ENCODE measurements around the gene TMEM131L.

TMEM131L gene

GRCh38 chr4:153534792-153535629 lies 68.9 kb downstream of the TMEM131L start:
- Histone ChIP-seq H3K36me3 (ENCODE audit: control insufficient read depth, insufficient read depth, low read length) (no peaks in the 10 kb centered on the region), H2AK5ac (ENCODE audit: low read length) (no peak overlapping the region), H2BK120ac (ENCODE audit: low read depth, low read length) (no peak overlapping the region), H3K23ac (ENCODE audit: low read length) (no peak overlapping the region), H3K56ac (ENCODE audit: low read length) (no peak overlapping the region), H3K9ac (ENCODE audit: low read length) (no peak overlapping the region), H4K5ac (ENCODE audit: low read length) (no peak overlapping the region), H3K4me1 (ENCODE audit: control insufficient read depth, low read depth, low read length) (peaks cover 5% of the 10 kb centered on the region), H3K4me2 (ENCODE audit: low read length) (no peak overlapping the region), H3K27me3 (ENCODE audit: insufficient read depth, low read length, poor library complexity) (no peaks in the 10 kb centered on the region), H3K4me3 (ENCODE audit: low read length) (no peak overlapping the region), H3K79me1 (ENCODE audit: low read length) (no peaks in the 10 kb centered on the region), H2BK15ac (replicated peaks; ENCODE audit: low read depth) (no peak overlapping the region), H2BK5ac (ENCODE audit: low read length) (no peak overlapping the region), H4K8ac (ENCODE audit: low read depth, low read length) (no peak overlapping the region), H3K18ac (ENCODE audit: low read length) (no peak overlapping the region), H3K27ac (ENCODE audit: low read depth, low read length) (no peak overlapping the region), H3K4ac (ENCODE audit: low read depth, low read length) (no peak overlapping the region), H3K79me2 (ENCODE audit: control insufficient read depth, insufficient read depth, low read length) (no peaks in the 10 kb centered on the region)
- WGBS (ENCODE audit: extremely low coverage, insufficient coverage, low lambda C conversion rate), result no CpG with 5 or more reads among the region's 10 CpGs
- DNase-seq, result peak; percentile 41

GRCh38 chr4:153535772-153536513 lies 69.8 kb downstream of the TMEM131L start:
- no peak overlapping the region for H3K9ac ChIP-seq (ENCODE audit: low read length)
- H2AK5ac ChIP-seq (ENCODE audit: low read length), result no peak overlapping the region
- H2BK120ac ChIP-seq (ENCODE audit: low read depth, low read length), result no peak overlapping the region
- no peak overlapping the region for H3K4ac ChIP-seq (ENCODE audit: low read depth, low read length)
- no peak overlapping the region for H3K23ac ChIP-seq (ENCODE audit: low read length)
- peaks cover 5% of the 10 kb centered on the region for H3K4me1 ChIP-seq (ENCODE audit: control insufficient read depth, low read depth, low read length)
- H4K5ac ChIP-seq (ENCODE audit: low read length), result no peak overlapping the region
- no peak overlapping the region for H2BK15ac ChIP-seq (replicated peaks; ENCODE audit: low read depth)
- H3K18ac ChIP-seq (ENCODE audit: low read length), result no peak overlapping the region
- H3K27ac ChIP-seq (ENCODE audit: low read depth, low read length), result no peak overlapping the region
- H3K56ac ChIP-seq (ENCODE audit: low read length), result peak overlapping the region; percentile 15
- H4K8ac ChIP-seq (ENCODE audit: low read depth, low read length), result no peak overlapping the region
- peaks cover 3% of the 10 kb centered on the region for H3K79me1 ChIP-seq (ENCODE audit: low read length)
- no CpG with 5 or more reads among the region's 7 CpGs for WGBS (ENCODE audit: extremely low coverage, insufficient coverage, low lambda C conversion rate)
- peak; percentile 62 for DNase-seq
- no peak overlapping the region for H3K4me2 ChIP-seq (ENCODE audit: low read length)
- no peak overlapping the region for H3K4me3 ChIP-seq (ENCODE audit: low read length)
- H2BK5ac ChIP-seq (ENCODE audit: low read length), result no peak overlapping the region
- no peaks in the 10 kb centered on the region for H3K36me3 ChIP-seq (ENCODE audit: control insufficient read depth, insufficient read depth, low read length)
- no peaks in the 10 kb centered on the region for H3K27me3 ChIP-seq (ENCODE audit: insufficient read depth, low read length, poor library complexity)
- H3K79me2 ChIP-seq (ENCODE audit: control insufficient read depth, insufficient read depth, low read length), result no peaks in the 10 kb centered on the region

- H3K56ac ChIP-seq (ENCODE audit: low read length), result no peak overlapping the region
- H2BK15ac ChIP-seq (replicated peaks; ENCODE audit: low read depth), result no peak overlapping the region
- no peak overlapping the region for H2BK5ac ChIP-seq (ENCODE audit: low read length)
- H3K9ac ChIP-seq (ENCODE audit: low read length), result no peak overlapping the region
- no peak overlapping the region for H3K4me2 ChIP-seq (ENCODE audit: low read length)
- H3K79me2 ChIP-seq (ENCODE audit: control insufficient read depth, insufficient read depth, low read length), result no peaks in the 10 kb centered on the region
- H4K5ac ChIP-seq (ENCODE audit: low read length), result no peak overlapping the region
- H3K4me1 ChIP-seq (ENCODE audit: control insufficient read depth, low read depth, low read length), result peaks cover 5% of the 10 kb centered on the region
- H2AK5ac ChIP-seq (ENCODE audit: low read length), result no peak overlapping the region
- no peak overlapping the region for H3K4ac ChIP-seq (ENCODE audit: low read depth, low read length)
- H4K8ac ChIP-seq (ENCODE audit: low read depth, low read length), result no peak overlapping the region
- no CpG with 5 or more reads among the region's 6 CpGs for whole genome bisulfite sequencing (ENCODE audit: extremely low coverage, insufficient coverage, low lambda C conversion rate)
- no peaks in the 10 kb centered on the region for H3K27me3 ChIP-seq (ENCODE audit: insufficient read depth, low read length, poor library complexity)
- DNase-seq, result no peak
- H3K4me3 ChIP-seq (ENCODE audit: low read length), result no peak overlapping the region
- no peak overlapping the region for H3K18ac ChIP-seq (ENCODE audit: low read length)
- H3K23ac ChIP-seq (ENCODE audit: low read length), result no peak overlapping the region
- no peak overlapping the region for H2BK120ac ChIP-seq (ENCODE audit: low read depth, low read length)
- H3K79me1 ChIP-seq (ENCODE audit: low read length), result peaks cover 3% of the 10 kb centered on the region
- no peaks in the 10 kb centered on the region for H3K36me3 ChIP-seq (ENCODE audit: control insufficient read depth, insufficient read depth, low read length)
- no peak overlapping the region for H3K27ac ChIP-seq (ENCODE audit: low read depth, low read length)
Measured at GRCh38 chr4:153537493-153537960, 71.4 kb downstream of the TMEM131L start.

- Histone ChIP-seq H3K36me3 (ENCODE audit: control insufficient read depth, insufficient read depth, low read length) (no peaks in the 10 kb centered on the region), H2BK5ac (ENCODE audit: low read length) (no peak overlapping the region), H3K9ac (ENCODE audit: low read length) (no peak overlapping the region), H3K4me2 (ENCODE audit: low read length) (no peak overlapping the region), H3K4me1 (ENCODE audit: control insufficient read depth, low read depth, low read length) (peaks cover 5% of the 10 kb centered on the region), H4K5ac (ENCODE audit: low read length) (no peak overlapping the region), H2BK15ac (replicated peaks; ENCODE audit: low read depth) (no peak overlapping the region), H3K18ac (ENCODE audit: low read length) (peak overlapping the region; percentile 40), H3K4me3 (ENCODE audit: low read length) (no peak overlapping the region), H3K27ac (ENCODE audit: low read depth, low read length) (no peak overlapping the region), H3K23ac (ENCODE audit: low read length) (no peak overlapping the region), H3K56ac (ENCODE audit: low read length) (no peak overlapping the region), H4K8ac (ENCODE audit: low read depth, low read length) (no peak overlapping the region), H3K79me1 (ENCODE audit: low read length) (peaks cover 3% of the 10 kb centered on the region), H2AK5ac (ENCODE audit: low read length) (no peak overlapping the region), H2BK120ac (ENCODE audit: low read depth, low read length) (no peak overlapping the region), H3K79me2 (ENCODE audit: control insufficient read depth, insufficient read depth, low read length) (peaks cover 2% of the 10 kb centered on the region), H3K27me3 (ENCODE audit: insufficient read depth, low read length, poor library complexity) (no peaks in the 10 kb centered on the region), H3K4ac (ENCODE audit: low read depth, low read length) (no peak overlapping the region)
- no peak for DNase-seq
- no CpG with 5 or more reads among the region's 17 CpGs for WGBS (ENCODE audit: extremely low coverage, insufficient coverage, low lambda C conversion rate)
Measured at GRCh38 chr4:153538487-153539357, 72.6 kb downstream of the TMEM131L start.

- Histone ChIP-seq H3K9ac (ENCODE audit: low read length) (no peak overlapping the region), H3K36me3 (ENCODE audit: control insufficient read depth, insufficient read depth, low read length) (no peaks in the 10 kb centered on the region), H3K27me3 (ENCODE audit: insufficient read depth, low read length, poor library complexity) (no peaks in the 10 kb centered on the region), H4K8ac (ENCODE audit: low read depth, low read length) (no peak overlapping the region), H3K27ac (ENCODE audit: low read depth, low read length) (no peak overlapping the region), H2AK5ac (ENCODE audit: low read length) (no peak overlapping the region), H3K79me1 (ENCODE audit: low read length) (peaks cover 3% of the 10 kb centered on the region), H3K4me1 (ENCODE audit: control insufficient read depth, low read depth, low read length) (peaks cover 5% of the 10 kb centered on the region), H3K56ac (ENCODE audit: low read length) (no peak overlapping the region), H2BK15ac (replicated peaks; ENCODE audit: low read depth) (no peak overlapping the region), H3K4ac (ENCODE audit: low read depth, low read length) (no peak overlapping the region), H2BK120ac (ENCODE audit: low read depth, low read length) (no peak overlapping the region), H4K5ac (ENCODE audit: low read length) (no peak overlapping the region), H3K4me2 (ENCODE audit: low read length) (no peak overlapping the region), H2BK5ac (ENCODE audit: low read length) (no peak overlapping the region), H3K79me2 (ENCODE audit: control insufficient read depth, insufficient read depth, low read length) (peaks cover 2% of the 10 kb centered on the region), H3K4me3 (ENCODE audit: low read length) (no peak overlapping the region), H3K18ac (ENCODE audit: low read length) (no peak overlapping the region), H3K23ac (ENCODE audit: low read length) (no peak overlapping the region)
- DNase-seq, result no peak
- no CpG with 5 or more reads among the region's 3 CpGs for WGBS (ENCODE audit: extremely low coverage, insufficient coverage, low lambda C conversion rate)
Measured at GRCh38 chr4:153539422-153539821, 73.3 kb downstream of the TMEM131L start.

Data from mesendoderm (in vitro differentiated cells).